K562 (cell line): ENCODE results near the gene SYT3. TPM values are rescaled to one million over a fixed set of nuclear protein-coding genes. Genes with fewer than 3 reads are reported as not detected.

ENCODE experiments used
- ADNP ChIP-seq: fragments of 200-800 bp; sonication (Bioruptor generic); IDR thresholded peaks from 2 replicates; pipeline ENCODE4 v1.6.1; 2016; ENCODE audit warnings: missing genetic modification characterization, missing compliant biosample characterization
- KLF13 ChIP-seq: fragments of 450-650 bp; IDR thresholded peaks from 2 replicates; pipeline ENCODE4 v1.6.1; 2016; ENCODE audit warnings: missing genetic modification characterization, low read depth, mild to moderate bottlenecking, missing compliant biosample characterization, moderate library complexity, borderline replicate concordance
- ZNF23 ChIP-seq: fragments of 250-450 bp; sonication (Bioruptor Pico); IDR thresholded peaks from 2 replicates; pipeline ENCODE4 v1.4.0; 2020; ENCODE audit warnings: mild to moderate bottlenecking
- ZNF57 ChIP-seq: fragments of 450-650 bp; formaldehyde crosslinking; IDR thresholded peaks from 2 replicates; pipeline ENCODE4 v1.4.0; 2020; ENCODE audit warnings: mild to moderate bottlenecking, moderate library complexity
- ZNF644 ChIP-seq: fragments of 200-800 bp; sonication (Bioruptor generic); IDR thresholded peaks from 2 replicates; pipeline ENCODE4 v1.6.1; 2016; ENCODE audit warnings: low read depth, missing genetic modification characterization, missing compliant biosample characterization
- polyA plus RNA-seq, 8 experiments: library from polyadenylated mRNA; depleted of rRNA in 4 of 8; stranded (reverse) in 5 of 8; unstranded in 3 of 8; fragments of >200 nt; fragmentation: Nextera tagmentation in 2 of 8; fragmentation: Illumina TruSeq in 1 of 8; extraction: Ambion mirVana in 2 of 8; extraction: Trizol in 1 of 8; gene quantifications; 2 replicates each; pipeline versions ENCODE4 v1.2.1 to v1.2.3, GENCODE V29; 2011 to 2014; ENCODE audit warnings: inconsistent platforms in 1 of 8, missing spikeins in 1 of 8
- total RNA-seq, 7 experiments: library from RNA; depleted of rRNA in 6 of 7; stranded (reverse); fragments of >200 nt in 6 of 7; fragmentation: Illumina TruSeq in 2 of 7; extraction: Trizol in 2 of 7; gene quantifications; 2 replicates each; pipeline versions ENCODE4 v1.2.1 to v1.2.3, GENCODE V29; 2011 to 2021; ENCODE audit warnings: low replicate concordance in 1 of 7
- TF ChIP-seq, protein P1 (sequence below): fragments of 200-600 bp; sonication (generic); IDR thresholded peaks from one replicate; pipeline ENCODE4 v1.6.1; 2012; ENCODE audit warnings: mild to moderate bottlenecking, low read depth, low read length, inconsistent platforms
- TF ChIP-seq, protein P2 (sequence below), 2 experiments: fragments of 450-650 bp in 1 of 2; sonication (generic) in 1 of 2; formaldehyde crosslinking in 1 of 2; IDR thresholded peaks in 1 of 2; conservative IDR thresholded peaks in 1 of 2; 2 replicates each; pipeline versions ENCODE4 v1.6.1 to v1.8.1; 2016 to 2023; ENCODE audit warnings: mild to moderate bottlenecking in 2 of 2, moderate library complexity in 2 of 2, inconsistent platforms in 1 of 2, missing genetic modification reagents in 1 of 2
- TF ChIP-seq, protein P3 (sequence below): sonication (generic); formaldehyde crosslinking; IDR thresholded peaks from 2 replicates; pipeline ENCODE4 v1.8.1; 2023; ENCODE audit warnings: mild to moderate bottlenecking, missing genetic modification reagents, moderate library complexity
- TF ChIP-seq, protein P4 (sequence below): fragments of 200-800 bp; sonication (Bioruptor generic); IDR thresholded peaks from 2 replicates; pipeline ENCODE4 v1.6.1; 2017; ENCODE audit warnings: missing genetic modification characterization, missing compliant biosample characterization

SYT3 gene
- total and polyA plus RNA-seq, 9 of the 15 experiments (the other 6 are each of a cell fraction or from before 2014, with no cell fraction given) = 0.36 to 2.0 (median 0.54) TPM; not detected in 2

DNA sequence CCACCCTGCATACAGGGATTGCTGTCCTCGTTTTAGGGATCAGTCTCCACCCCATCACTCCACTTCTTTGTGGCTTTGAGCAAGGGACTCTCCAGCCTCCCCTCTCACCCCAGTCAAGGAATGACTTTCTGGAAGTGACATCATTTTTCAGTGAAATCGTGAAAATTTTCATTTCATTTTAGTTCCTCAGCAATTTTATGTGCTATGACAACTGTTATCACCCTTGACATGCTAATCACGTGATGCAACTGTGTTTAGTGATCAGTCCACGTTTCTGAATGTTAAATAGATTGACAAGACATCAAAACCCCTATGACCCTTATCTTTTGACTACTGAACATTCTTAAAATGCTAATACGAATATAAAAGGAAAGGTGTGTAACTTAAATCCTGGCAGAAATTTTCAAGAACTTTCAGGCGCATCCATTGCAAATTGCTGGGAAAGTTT is 17.6 kb upstream of the SYT3 start (continued):
- TF ChIP-seq, protein P1, sequence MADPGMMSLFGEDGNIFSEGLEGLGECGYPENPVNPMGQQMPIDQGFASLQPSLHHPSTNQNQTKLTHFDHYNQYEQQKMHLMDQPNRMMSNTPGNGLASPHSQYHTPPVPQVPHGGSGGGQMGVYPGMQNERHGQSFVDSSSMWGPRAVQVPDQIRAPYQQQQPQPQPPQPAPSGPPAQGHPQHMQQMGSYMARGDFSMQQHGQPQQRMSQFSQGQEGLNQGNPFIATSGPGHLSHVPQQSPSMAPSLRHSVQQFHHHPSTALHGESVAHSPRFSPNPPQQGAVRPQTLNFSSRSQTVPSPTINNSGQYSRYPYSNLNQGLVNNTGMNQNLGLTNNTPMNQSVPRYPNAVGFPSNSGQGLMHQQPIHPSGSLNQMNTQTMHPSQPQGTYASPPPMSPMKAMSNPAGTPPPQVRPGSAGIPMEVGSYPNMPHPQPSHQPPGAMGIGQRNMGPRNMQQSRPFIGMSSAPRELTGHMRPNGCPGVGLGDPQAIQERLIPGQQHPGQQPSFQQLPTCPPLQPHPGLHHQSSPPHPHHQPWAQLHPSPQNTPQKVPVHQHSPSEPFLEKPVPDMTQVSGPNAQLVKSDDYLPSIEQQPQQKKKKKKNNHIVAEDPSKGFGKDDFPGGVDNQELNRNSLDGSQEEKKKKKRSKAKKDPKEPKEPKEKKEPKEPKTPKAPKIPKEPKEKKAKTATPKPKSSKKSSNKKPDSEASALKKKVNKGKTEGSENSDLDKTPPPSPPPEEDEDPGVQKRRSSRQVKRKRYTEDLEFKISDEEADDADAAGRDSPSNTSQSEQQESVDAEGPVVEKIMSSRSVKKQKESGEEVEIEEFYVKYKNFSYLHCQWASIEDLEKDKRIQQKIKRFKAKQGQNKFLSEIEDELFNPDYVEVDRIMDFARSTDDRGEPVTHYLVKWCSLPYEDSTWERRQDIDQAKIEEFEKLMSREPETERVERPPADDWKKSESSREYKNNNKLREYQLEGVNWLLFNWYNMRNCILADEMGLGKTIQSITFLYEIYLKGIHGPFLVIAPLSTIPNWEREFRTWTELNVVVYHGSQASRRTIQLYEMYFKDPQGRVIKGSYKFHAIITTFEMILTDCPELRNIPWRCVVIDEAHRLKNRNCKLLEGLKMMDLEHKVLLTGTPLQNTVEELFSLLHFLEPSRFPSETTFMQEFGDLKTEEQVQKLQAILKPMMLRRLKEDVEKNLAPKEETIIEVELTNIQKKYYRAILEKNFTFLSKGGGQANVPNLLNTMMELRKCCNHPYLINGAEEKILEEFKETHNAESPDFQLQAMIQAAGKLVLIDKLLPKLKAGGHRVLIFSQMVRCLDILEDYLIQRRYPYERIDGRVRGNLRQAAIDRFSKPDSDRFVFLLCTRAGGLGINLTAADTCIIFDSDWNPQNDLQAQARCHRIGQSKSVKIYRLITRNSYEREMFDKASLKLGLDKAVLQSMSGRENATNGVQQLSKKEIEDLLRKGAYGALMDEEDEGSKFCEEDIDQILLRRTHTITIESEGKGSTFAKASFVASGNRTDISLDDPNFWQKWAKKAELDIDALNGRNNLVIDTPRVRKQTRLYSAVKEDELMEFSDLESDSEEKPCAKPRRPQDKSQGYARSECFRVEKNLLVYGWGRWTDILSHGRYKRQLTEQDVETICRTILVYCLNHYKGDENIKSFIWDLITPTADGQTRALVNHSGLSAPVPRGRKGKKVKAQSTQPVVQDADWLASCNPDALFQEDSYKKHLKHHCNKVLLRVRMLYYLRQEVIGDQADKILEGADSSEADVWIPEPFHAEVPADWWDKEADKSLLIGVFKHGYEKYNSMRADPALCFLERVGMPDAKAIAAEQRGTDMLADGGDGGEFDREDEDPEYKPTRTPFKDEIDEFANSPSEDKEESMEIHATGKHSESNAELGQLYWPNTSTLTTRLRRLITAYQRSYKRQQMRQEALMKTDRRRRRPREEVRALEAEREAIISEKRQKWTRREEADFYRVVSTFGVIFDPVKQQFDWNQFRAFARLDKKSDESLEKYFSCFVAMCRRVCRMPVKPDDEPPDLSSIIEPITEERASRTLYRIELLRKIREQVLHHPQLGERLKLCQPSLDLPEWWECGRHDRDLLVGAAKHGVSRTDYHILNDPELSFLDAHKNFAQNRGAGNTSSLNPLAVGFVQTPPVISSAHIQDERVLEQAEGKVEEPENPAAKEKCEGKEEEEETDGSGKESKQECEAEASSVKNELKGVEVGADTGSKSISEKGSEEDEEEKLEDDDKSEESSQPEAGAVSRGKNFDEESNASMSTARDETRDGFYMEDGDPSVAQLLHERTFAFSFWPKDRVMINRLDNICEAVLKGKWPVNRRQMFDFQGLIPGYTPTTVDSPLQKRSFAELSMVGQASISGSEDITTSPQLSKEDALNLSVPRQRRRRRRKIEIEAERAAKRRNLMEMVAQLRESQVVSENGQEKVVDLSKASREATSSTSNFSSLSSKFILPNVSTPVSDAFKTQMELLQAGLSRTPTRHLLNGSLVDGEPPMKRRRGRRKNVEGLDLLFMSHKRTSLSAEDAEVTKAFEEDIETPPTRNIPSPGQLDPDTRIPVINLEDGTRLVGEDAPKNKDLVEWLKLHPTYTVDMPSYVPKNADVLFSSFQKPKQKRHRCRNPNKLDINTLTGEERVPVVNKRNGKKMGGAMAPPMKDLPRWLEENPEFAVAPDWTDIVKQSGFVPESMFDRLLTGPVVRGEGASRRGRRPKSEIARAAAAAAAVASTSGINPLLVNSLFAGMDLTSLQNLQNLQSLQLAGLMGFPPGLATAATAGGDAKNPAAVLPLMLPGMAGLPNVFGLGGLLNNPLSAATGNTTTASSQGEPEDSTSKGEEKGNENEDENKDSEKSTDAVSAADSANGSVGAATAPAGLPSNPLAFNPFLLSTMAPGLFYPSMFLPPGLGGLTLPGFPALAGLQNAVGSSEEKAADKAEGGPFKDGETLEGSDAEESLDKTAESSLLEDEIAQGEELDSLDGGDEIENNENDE = no peak
- TF ChIP-seq, protein P2, sequence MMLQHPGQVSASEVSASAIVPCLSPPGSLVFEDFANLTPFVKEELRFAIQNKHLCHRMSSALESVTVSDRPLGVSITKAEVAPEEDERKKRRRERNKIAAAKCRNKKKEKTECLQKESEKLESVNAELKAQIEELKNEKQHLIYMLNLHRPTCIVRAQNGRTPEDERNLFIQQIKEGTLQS (IDR thresholded peaks at IDR 0.05) = peak; percentile 85
- TF ChIP-seq, protein P2 (CRISPR knock-in tag; conservative IDR thresholded peaks at IDR 0.05) = no peak
- no peak for TF ChIP-seq ZNF57 (CRISPR knock-in tag)
- no peak for TF ChIP-seq ADNP
- TF ChIP-seq KLF13 (tag) = no peak
- TF ChIP-seq, protein P3, sequence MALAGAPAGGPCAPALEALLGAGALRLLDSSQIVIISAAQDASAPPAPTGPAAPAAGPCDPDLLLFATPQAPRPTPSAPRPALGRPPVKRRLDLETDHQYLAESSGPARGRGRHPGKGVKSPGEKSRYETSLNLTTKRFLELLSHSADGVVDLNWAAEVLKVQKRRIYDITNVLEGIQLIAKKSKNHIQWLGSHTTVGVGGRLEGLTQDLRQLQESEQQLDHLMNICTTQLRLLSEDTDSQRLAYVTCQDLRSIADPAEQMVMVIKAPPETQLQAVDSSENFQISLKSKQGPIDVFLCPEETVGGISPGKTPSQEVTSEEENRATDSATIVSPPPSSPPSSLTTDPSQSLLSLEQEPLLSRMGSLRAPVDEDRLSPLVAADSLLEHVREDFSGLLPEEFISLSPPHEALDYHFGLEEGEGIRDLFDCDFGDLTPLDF = no peak
- no peak for TF ChIP-seq ZNF23
- no peak for TF ChIP-seq ZNF644 (tag)
- TF ChIP-seq, protein P4, sequence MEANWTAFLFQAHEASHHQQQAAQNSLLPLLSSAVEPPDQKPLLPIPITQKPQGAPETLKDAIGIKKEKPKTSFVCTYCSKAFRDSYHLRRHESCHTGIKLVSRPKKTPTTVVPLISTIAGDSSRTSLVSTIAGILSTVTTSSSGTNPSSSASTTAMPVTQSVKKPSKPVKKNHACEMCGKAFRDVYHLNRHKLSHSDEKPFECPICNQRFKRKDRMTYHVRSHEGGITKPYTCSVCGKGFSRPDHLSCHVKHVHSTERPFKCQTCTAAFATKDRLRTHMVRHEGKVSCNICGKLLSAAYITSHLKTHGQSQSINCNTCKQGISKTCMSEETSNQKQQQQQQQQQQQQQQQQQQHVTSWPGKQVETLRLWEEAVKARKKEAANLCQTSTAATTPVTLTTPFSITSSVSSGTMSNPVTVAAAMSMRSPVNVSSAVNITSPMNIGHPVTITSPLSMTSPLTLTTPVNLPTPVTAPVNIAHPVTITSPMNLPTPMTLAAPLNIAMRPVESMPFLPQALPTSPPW = no peak
